ENCODE measurements around the gene INPP4B.

Gene INPP4B

DNA sequence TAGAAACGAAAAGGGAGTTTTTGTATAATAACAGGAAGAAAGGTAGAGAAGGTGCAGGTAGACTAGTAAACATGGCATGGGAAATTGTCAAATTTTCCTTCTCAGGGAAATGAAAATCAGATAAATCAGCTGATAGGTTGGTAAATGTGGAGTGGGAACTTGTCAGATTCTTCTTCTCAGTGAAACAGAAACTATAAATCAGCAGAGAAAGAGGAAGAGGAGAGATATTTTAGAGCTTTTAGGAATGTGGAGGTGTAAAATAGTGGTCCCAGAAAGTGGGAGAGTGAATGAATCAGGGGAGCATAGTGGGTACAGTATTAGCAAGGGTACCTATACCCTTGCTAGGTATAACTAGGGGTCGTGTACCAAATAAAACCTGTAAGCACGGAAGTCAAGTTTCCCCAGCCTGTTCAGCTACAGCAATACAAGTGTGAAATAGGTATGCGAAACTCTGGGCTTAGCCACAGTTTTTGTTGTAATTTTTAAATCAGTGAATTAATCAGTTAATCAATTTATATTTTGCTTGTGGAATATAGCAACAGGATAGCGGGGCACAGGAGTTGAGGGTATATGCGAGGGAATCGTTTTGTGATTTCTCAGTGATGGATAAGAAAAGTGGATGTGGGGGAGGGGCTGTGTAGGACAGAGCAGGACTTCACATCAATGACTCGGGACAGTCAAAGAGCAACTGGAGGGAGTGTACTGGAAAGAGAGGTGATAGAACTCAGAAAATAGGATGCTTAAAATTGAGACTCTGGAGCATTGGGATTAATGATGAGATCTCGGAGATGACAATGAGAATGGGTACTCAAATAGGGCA lies 561.5 kb downstream of the INPP4B start:
- DNase-seq (no peak), ATAC-seq (ENCODE audit: insufficient read depth, low read depth) (no peak)
- H3K79me2 ChIP-seq (ENCODE audit: insufficient read depth, low read length), result no peaks in the 10 kb centered on the region
- H3K4me3 ChIP-seq (ENCODE audit: low read depth in 1 of 2, low read length in 2 of 2), result no peak overlapping the region
- no peaks in the 10 kb centered on the region for H3K36me3 ChIP-seq (ENCODE audit: insufficient read depth, low read length)
- H4K20me1 ChIP-seq (ENCODE audit: insufficient read depth, low read length), result no peaks in the 10 kb centered on the region
- no peak overlapping the region for H3K27ac ChIP-seq (ENCODE audit: low read length)
- no peaks in the 10 kb centered on the region for H3K4me1 ChIP-seq (ENCODE audit: insufficient read depth, low read length)
- no peaks in the 10 kb centered on the region for H3K9me3 ChIP-seq (ENCODE audit: insufficient read depth, low read length, severe bottlenecking)
- no peak overlapping the region for H2AFZ ChIP-seq (ENCODE audit: low read depth, low read length)
- H3K9ac ChIP-seq (ENCODE audit: low read depth, low read length), result no peak overlapping the region
- no peaks in the 10 kb centered on the region for H3K27me3 ChIP-seq (ENCODE audit: insufficient read depth, low read length, poor library complexity)
- no peak overlapping the region for H3K4me2 ChIP-seq (ENCODE audit: insufficient read depth, low read length)
- TF ChIP-seq, protein P1, sequence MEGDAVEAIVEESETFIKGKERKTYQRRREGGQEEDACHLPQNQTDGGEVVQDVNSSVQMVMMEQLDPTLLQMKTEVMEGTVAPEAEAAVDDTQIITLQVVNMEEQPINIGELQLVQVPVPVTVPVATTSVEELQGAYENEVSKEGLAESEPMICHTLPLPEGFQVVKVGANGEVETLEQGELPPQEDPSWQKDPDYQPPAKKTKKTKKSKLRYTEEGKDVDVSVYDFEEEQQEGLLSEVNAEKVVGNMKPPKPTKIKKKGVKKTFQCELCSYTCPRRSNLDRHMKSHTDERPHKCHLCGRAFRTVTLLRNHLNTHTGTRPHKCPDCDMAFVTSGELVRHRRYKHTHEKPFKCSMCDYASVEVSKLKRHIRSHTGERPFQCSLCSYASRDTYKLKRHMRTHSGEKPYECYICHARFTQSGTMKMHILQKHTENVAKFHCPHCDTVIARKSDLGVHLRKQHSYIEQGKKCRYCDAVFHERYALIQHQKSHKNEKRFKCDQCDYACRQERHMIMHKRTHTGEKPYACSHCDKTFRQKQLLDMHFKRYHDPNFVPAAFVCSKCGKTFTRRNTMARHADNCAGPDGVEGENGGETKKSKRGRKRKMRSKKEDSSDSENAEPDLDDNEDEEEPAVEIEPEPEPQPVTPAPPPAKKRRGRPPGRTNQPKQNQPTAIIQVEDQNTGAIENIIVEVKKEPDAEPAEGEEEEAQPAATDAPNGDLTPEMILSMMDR (IDR thresholded peaks at IDR 0.05; ENCODE audit: borderline replicate concordance, extremely low read depth, low read length, poor library complexity, severe bottlenecking), result no peak
- no peak for TF ChIP-seq EZH2 (IDR thresholded peaks at IDR 0.05; ENCODE audit: borderline replicate concordance, low read depth, low read length, severe bottlenecking)

DNA sequence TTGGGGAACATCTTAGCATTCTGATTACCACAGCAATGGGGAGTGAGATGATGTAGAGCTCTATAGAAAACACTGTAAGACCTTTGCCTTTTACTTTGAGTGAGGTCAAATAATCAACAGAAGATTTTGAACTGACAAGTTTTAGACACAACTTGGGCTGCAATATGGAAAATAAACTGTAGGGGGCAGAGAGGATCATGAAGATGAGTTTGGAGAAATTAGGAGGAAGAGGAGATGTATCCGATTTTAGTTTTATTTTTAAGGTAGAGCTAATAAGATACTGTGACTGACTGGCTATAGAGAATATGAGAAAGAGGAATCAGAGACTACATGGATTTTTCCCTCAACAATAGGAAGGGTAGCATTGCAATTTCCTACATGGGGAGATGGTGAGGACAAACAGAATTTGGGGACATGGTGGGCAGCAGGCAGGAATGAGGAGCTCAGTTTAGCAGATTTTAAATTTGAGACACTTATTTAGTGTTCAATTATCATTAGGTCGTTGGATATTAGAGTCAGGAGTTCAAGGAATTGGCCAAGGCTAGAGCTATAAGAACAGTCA lies 563.1 kb downstream of the INPP4B start:
- H3K27me3 ChIP-seq (ENCODE audit: insufficient read depth, low read length, poor library complexity), result no peaks in the 10 kb centered on the region
- TF ChIP-seq, protein P1 (IDR thresholded peaks at IDR 0.05; ENCODE audit: borderline replicate concordance, extremely low read depth, low read length, poor library complexity, severe bottlenecking), result peak; percentile 70
- TF ChIP-seq EZH2 (IDR thresholded peaks at IDR 0.05; ENCODE audit: borderline replicate concordance, low read depth, low read length, severe bottlenecking), result no peak
- no peak overlapping the region for H3K4me2 ChIP-seq (ENCODE audit: insufficient read depth, low read length)
- DNase-seq (peak; percentile 14), ATAC-seq (ENCODE audit: insufficient read depth, low read depth) (peak; percentile 42; the same call in 1 of the 3 replicates)
- H4K20me1 ChIP-seq (ENCODE audit: insufficient read depth, low read length), result no peaks in the 10 kb centered on the region
- H3K4me1 ChIP-seq (ENCODE audit: insufficient read depth, low read length), result no peaks in the 10 kb centered on the region
- no peaks in the 10 kb centered on the region for H3K9me3 ChIP-seq (ENCODE audit: insufficient read depth, low read length, severe bottlenecking)
- no peaks in the 10 kb centered on the region for H3K79me2 ChIP-seq (ENCODE audit: insufficient read depth, low read length)
- no peak overlapping the region for H2AFZ ChIP-seq (ENCODE audit: low read depth, low read length)
- no peak overlapping the region for H3K9ac ChIP-seq (ENCODE audit: low read depth, low read length)
- H3K27ac ChIP-seq (ENCODE audit: low read length), result no peak overlapping the region
- H3K36me3 ChIP-seq (ENCODE audit: insufficient read depth, low read length), result no peaks in the 10 kb centered on the region
- H3K4me3 ChIP-seq (ENCODE audit: low read depth in 1 of 2, low read length in 2 of 2), result no peak overlapping the region

DNA sequence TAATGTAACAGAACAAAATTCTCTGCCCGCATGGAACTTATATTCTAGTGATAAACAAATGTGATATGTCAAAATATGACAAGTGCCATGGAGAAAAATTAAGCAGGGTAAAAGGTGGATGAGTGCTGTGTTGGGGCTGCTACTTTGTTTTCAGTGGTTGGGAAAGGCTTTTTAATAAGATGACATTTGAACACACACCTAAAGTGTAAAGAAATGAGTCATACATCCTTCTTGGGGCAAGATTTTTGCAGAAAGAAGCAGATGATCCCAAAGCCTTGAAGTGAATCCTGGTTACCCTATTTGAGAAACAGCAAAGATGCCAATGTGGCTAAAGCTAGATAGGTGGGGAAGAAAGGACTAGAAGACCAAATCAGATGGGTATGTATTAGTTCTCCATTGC lies 564.1 kb downstream of the INPP4B start:
- H3K27ac ChIP-seq (ENCODE audit: low read length), result no peak overlapping the region
- no peak overlapping the region for H3K9ac ChIP-seq (ENCODE audit: low read depth, low read length)
- H3K79me2 ChIP-seq (ENCODE audit: insufficient read depth, low read length), result no peaks in the 10 kb centered on the region
- no peak overlapping the region for H2AFZ ChIP-seq (ENCODE audit: low read depth, low read length)
- no peak overlapping the region for H3K4me2 ChIP-seq (ENCODE audit: insufficient read depth, low read length)
- TF ChIP-seq, protein P1 (IDR thresholded peaks at IDR 0.05; ENCODE audit: borderline replicate concordance, extremely low read depth, low read length, poor library complexity, severe bottlenecking), result no peak
- no peak for TF ChIP-seq EZH2 (IDR thresholded peaks at IDR 0.05; ENCODE audit: borderline replicate concordance, low read depth, low read length, severe bottlenecking)
- no peaks in the 10 kb centered on the region for H3K4me1 ChIP-seq (ENCODE audit: insufficient read depth, low read length)
- no peaks in the 10 kb centered on the region for H3K9me3 ChIP-seq (ENCODE audit: insufficient read depth, low read length, severe bottlenecking)
- no peaks in the 10 kb centered on the region for H4K20me1 ChIP-seq (ENCODE audit: insufficient read depth, low read length)
- H3K4me3 ChIP-seq (ENCODE audit: low read depth in 1 of 2, low read length in 2 of 2), result no peak overlapping the region
- H3K27me3 ChIP-seq (ENCODE audit: insufficient read depth, low read length, poor library complexity), result no peaks in the 10 kb centered on the region
- ATAC-seq (ENCODE audit: insufficient read depth, low read depth) (no peak), DNase-seq (no peak)
- no peaks in the 10 kb centered on the region for H3K36me3 ChIP-seq (ENCODE audit: insufficient read depth, low read length)

All from DND-41 (cell line).